IMR-90 (cell line): Measurements from ENCODE around the gene FBXW2. TPM values are rescaled to one million over a fixed set of nuclear protein-coding genes. Genes with fewer than 3 reads are reported as not detected.

Experiments
- ATAC-seq: fragments of 200-7000 bp; cut with Tn5 transposase; 2 replicates; pipeline ENCODE4 v1.9.1; 2020; ENCODE audit warnings: low read depth, mild to moderate bottlenecking, moderate library complexity
- BruUV-seq: library from RNA; stranded (reverse); fragments of 400-500 nt; replicated peaks from 2 replicates; lab custom pipeline; 2021; lab: Mats Ljungman, UMichigan
- CTCF ChIA-PET: fragments of 300-600 bp; formaldehyde crosslinking; extraction: SDS; loops from one replicate; lab custom pipeline; 2021; ENCODE audit warnings: antibody characterized with exemption; lab: Yijun Ruan, JAX
- POLR2A ChIA-PET: fragments of 300-600 bp; sonication (Branson Sonifier 250); formaldehyde crosslinking; loops from one replicate; lab custom pipeline; 2022; ENCODE audit warnings: antibody characterized with exemption; ENCODE audit not compliant: unreplicated experiment; lab: Charles Lee
- DNase-seq: peaks from one replicate; pipeline ENCODE4 v3.0.0; 2013
- H2AFZ ChIP-seq: replicated peaks from 2 replicates; pipeline ENCODE3; 2013; ENCODE audit warnings: low read length, mild to moderate bottlenecking; ENCODE audit not compliant: poor library complexity
- H2AK5ac ChIP-seq: 2 replicates; pipeline ENCODE4 v1.6.1; 2013; ENCODE audit warnings: low read depth, low read length, inconsistent platforms
- H2AK9ac ChIP-seq: replicated peaks from 2 replicates; pipeline ENCODE3; 2013; ENCODE audit warnings: mild to moderate bottlenecking, low read depth, low read length, moderate library complexity; ENCODE audit not compliant: poor library complexity
- H2BK120ac ChIP-seq: 2 replicates; pipeline ENCODE4 v1.6.1; 2013; ENCODE audit warnings: low read depth, low read length, inconsistent platforms
- H2BK15ac ChIP-seq: 3 replicates; pipeline ENCODE4 v1.6.1; 2013; ENCODE audit warnings: low read depth, low read length, inconsistent platforms
- H2BK20ac ChIP-seq: 2 replicates; pipeline ENCODE4 v1.6.1; 2013; ENCODE audit warnings: low read depth, mild to moderate bottlenecking, inconsistent platforms, low read length, moderate library complexity
- H2BK5ac ChIP-seq: 2 replicates; pipeline ENCODE4 v1.6.1; 2013; ENCODE audit warnings: mild to moderate bottlenecking, low read depth, low read length, inconsistent platforms; ENCODE audit not compliant: poor library complexity, severe bottlenecking
- H3K14ac ChIP-seq: replicated peaks from 2 replicates; pipeline ENCODE4 v1.6.1; 2013; ENCODE audit warnings: low read depth, low read length, inconsistent platforms
- H3K18ac ChIP-seq: 2 replicates; pipeline ENCODE4 v1.6.1; 2013; ENCODE audit warnings: low read depth, low read length, control low read depth
- H3K23ac ChIP-seq: 2 replicates; pipeline ENCODE4 v1.6.1; 2013; ENCODE audit warnings: low read depth, low read length, inconsistent platforms
- H3K27ac ChIP-seq: 2 replicates; pipeline ENCODE4 v1.5.1; 2013; ENCODE audit warnings: mild to moderate bottlenecking, control low read depth, low read length; ENCODE audit not compliant: insufficient read depth
- H3K27me3 ChIP-seq: 2 replicates; pipeline ENCODE4 v1.6.1; 2013; ENCODE audit warnings: low read length; ENCODE audit not compliant: control insufficient read depth, insufficient read depth
- H3K36me3 ChIP-seq: 2 replicates; pipeline ENCODE4 v1.6.1; 2013; ENCODE audit warnings: low read length, mixed read lengths; ENCODE audit not compliant: control insufficient read depth, insufficient read depth
- H3K4ac ChIP-seq: 2 replicates; pipeline ENCODE4 v1.6.1; 2013; ENCODE audit warnings: low read depth, low read length, inconsistent platforms
- H3K4me1 ChIP-seq: 2 replicates; pipeline ENCODE4 v1.6.1; 2013; ENCODE audit warnings: low read length, mixed read lengths; ENCODE audit not compliant: control insufficient read depth, insufficient read depth
- H3K4me2 ChIP-seq: 2 replicates; pipeline ENCODE4 v1.6.1; 2013; ENCODE audit warnings: low read depth, mild to moderate bottlenecking, control low read depth, low read length, moderate library complexity
- H3K4me3 ChIP-seq: 2 replicates; pipeline ENCODE4 v1.5.1; 2013; ENCODE audit warnings: low read depth, mild to moderate bottlenecking, control low read depth, low read length, moderate library complexity; ENCODE audit not compliant: insufficient read depth
- H3K56ac ChIP-seq: 2 replicates; pipeline ENCODE4 v1.6.1; 2013; ENCODE audit warnings: low read length, inconsistent platforms; ENCODE audit not compliant: insufficient read depth; ENCODE audit errors: extremely low read depth
- H3K79me1 ChIP-seq, 2 experiments: 2 replicates each; pipeline ENCODE4 v1.6.1; 2013; ENCODE audit warnings: low read length in 2 of 2, inconsistent platforms in 1 of 2, low read depth in 1 of 2
- H3K9ac ChIP-seq: 2 replicates; pipeline ENCODE4 v1.6.1; 2013; ENCODE audit warnings: low read depth, low read length, control low read depth
- H3K9me1 ChIP-seq: 2 replicates; pipeline ENCODE4 v1.6.1; 2013; ENCODE audit warnings: low read length, inconsistent platforms; ENCODE audit not compliant: insufficient read depth
- H3K9me3 ChIP-seq: 2 replicates; pipeline ENCODE4 v1.6.1; 2013; ENCODE audit warnings: low read length; ENCODE audit not compliant: control insufficient read depth, insufficient read depth
- H4K20me1 ChIP-seq: 2 replicates; pipeline ENCODE4 v1.6.1; 2013; ENCODE audit warnings: low read length, inconsistent platforms; ENCODE audit not compliant: insufficient read depth
- H4K5ac ChIP-seq: 2 replicates; pipeline ENCODE4 v1.6.1; 2013; ENCODE audit warnings: mild to moderate bottlenecking, low read depth, low read length, control low read depth
- H4K8ac ChIP-seq, 2 experiments: 2 replicates each; pipeline ENCODE4 v1.6.1; 2013; ENCODE audit warnings: low read depth in 2 of 2, low read length in 2 of 2, control low read depth in 1 of 2, inconsistent platforms in 1 of 2
- H4K91ac ChIP-seq: 2 replicates; pipeline ENCODE4 v1.6.1; 2013; ENCODE audit warnings: low read depth, low read length, inconsistent platforms; ENCODE audit not compliant: insufficient read depth
- WGBS, 2 experiments: methylation state at CpG; one replicate each; pipeline versions ENCODE4 v1.1.5 to v1.1.7; 2013; ENCODE audit warnings: missing lambda C conversion rate in 2 of 2; ENCODE audit not compliant: insufficient read length in 1 of 2; ENCODE audit errors: extremely low coverage in 2 of 2; 5-methylcytosine and 5-hydroxymethylcytosine counted together
- dilution Hi-C: fragments of 300-500 bp; cut with HindIII; formaldehyde crosslinking; loops from one replicate; pipeline ENCODE4 v1.14.3; 2018; ENCODE audit warnings: low sequenced_read_pairs; ENCODE audit not compliant: unreplicated experiment
- in situ Hi-C: fragments of 300-500 bp; cut with MboI; formaldehyde crosslinking; loops from 3 replicates; pipeline ENCODE4 v1.14.3; 2019; ENCODE audit warnings: low sequenced_read_pairs, inconsistent platforms, mixed read lengths
- intact Hi-C: fragments of 100-400 bp; cut with micrococcal nuclease; formaldehyde crosslinking; loops from 2 replicates; pipeline ENCODE4 v1.10.0; 2022
- polyA plus RNA-seq, 3 experiments: library from polyadenylated mRNA; depleted of rRNA; stranded (reverse); fragments of >200 nt; gene quantifications; 2 replicates each; pipeline ENCODE4 v1.2.3, GENCODE V29; 2012; ENCODE audit warnings: low replicate concordance in 1 of 3
- total RNA-seq: library from RNA; depleted of rRNA; stranded (reverse); fragments of >200 nt; gene quantifications from 2 replicates; pipeline ENCODE4 v1.2.3, GENCODE V29; 2012
- TF ChIP-seq, protein P1 (sequence below): fragments of 150-350 bp; IDR thresholded peaks from 2 replicates; pipeline ENCODE4 v1.6.1; 2017; ENCODE audit warnings: mild to moderate bottlenecking, antibody characterized with exemption, low read length, low read depth

Gene FBXW2
- total and polyA plus RNA-seq, 2 of the 4 experiments (the other 2 are of a cell fraction), result 27.1 to 43.5 TPM

DNA sequence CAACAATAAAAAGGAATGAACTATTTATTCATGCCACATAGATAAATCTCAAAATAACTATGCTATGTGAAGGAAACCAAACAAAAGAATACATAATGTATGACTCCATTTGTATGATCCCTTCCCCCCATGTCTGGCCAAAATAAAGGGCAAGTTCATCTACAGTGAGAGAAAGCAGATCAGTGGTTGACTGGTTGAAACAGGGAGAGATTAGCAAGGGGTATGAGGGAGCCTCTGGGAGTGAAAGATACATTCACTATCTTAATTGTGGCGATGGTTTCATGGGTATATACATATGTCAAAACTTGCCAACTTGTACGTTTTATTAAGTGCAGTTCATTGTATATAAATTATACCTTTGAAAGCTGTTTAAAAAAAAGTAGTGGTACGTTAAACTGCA lies 44.7 kb upstream of the FBXW2 start:
- Histone ChIP-seq H2AFZ (no peak overlapping the region), H4K20me1 (peaks cover 11% of the 10 kb centered on the region; the same call in 1 of the 2 replicates), H3K27ac (no peak overlapping the region), H2BK120ac (no peak overlapping the region), H4K5ac (no peak overlapping the region), H3K56ac (no peak overlapping the region), H3K4ac (no peak overlapping the region), H3K9me3 (no peaks in the 10 kb centered on the region), H3K4me2 (no peak overlapping the region), H3K14ac (no peak overlapping the region), H4K91ac (no peak overlapping the region), H3K23ac (no peak overlapping the region), H3K4me1 (peaks cover 7% of the 10 kb centered on the region), H3K27me3 (no peaks in the 10 kb centered on the region), H4K8ac (no peak overlapping the region), H2BK5ac (no peak overlapping the region), H2AK5ac (no peak overlapping the region), H2BK15ac (no peak overlapping the region), H3K9ac (no peak overlapping the region), H3K9me1 (peaks cover 3% of the 10 kb centered on the region; the same call in 1 of the 2 replicates), H3K18ac (no peak overlapping the region), H2AK9ac (no peak overlapping the region), H3K79me1 (peaks cover 21 to 51% of the 10 kb centered on the region in 2 experiments), H3K36me3 (peaks cover 3% of the 10 kb centered on the region), H3K4me3 (no peak overlapping the region), H2BK20ac (no peak overlapping the region)
- no peak for DNase-seq
- TF ChIP-seq, protein P1, sequence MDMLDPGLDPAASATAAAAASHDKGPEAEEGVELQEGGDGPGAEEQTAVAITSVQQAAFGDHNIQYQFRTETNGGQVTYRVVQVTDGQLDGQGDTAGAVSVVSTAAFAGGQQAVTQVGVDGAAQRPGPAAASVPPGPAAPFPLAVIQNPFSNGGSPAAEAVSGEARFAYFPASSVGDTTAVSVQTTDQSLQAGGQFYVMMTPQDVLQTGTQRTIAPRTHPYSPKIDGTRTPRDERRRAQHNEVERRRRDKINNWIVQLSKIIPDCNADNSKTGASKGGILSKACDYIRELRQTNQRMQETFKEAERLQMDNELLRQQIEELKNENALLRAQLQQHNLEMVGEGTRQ, result no peak
- in situ Hi-C loops (no loop called here), intact Hi-C loops (loop anchor here (10.0 kb wide), 1 partner anchor 213 kb away; no protein-coding TSS in a partner anchor), dilution Hi-C loops (no loop called here)
- no TSS peak for BruUV-seq
- no CpG with 5 or more reads among the region's 3 CpGs for WGBS, 2 experiments
- ATAC-seq, result no peak
- ChIA-PET CTCF (no interaction called here), POLR2A (no interaction called here)
